ENCODE measurements around the gene TBC1D7.

The TBC1D7 gene

GRCh38 chr6:13263669-13264068 is 64.7 kb downstream of the TBC1D7 start:
- FAIRE-seq: no peak

GRCh38 chr6:13262302-13263230 is 65.8 kb downstream of the TBC1D7 start:
- no peak for FAIRE-seq

GRCh38 chr6:13261464-13261994 is 66.8 kb downstream of the TBC1D7 start:
- FAIRE-seq: no peak

GRCh38 chr6:13260831-13261230 is 67.5 kb downstream of the TBC1D7 start:
- FAIRE-seq: no peak

DNA sequence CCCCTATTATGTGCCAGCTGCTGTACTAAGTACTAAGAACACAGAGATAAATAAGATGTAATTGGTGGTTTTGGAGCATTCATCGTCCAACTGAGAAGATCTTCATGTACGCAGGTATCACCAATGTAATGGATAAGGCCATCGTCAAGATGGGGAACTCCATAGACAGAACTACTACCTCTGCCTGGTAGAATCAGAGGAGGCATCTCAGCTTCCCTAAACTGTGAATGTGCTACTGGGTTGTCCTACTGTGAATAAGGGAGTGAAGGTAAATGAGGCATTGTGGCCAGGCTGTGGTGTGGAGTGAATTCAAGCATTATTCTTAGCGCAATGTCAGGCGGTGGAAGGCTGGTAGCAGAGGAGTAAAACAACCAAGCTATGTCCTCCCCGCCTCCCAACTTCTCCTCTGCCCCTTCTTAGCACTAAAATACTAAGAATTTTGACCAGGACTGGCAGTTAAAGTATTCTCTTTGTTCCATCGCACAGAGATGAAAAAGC is 68.2 kb downstream of the TBC1D7 start:
- FAIRE-seq: no peak

DNA sequence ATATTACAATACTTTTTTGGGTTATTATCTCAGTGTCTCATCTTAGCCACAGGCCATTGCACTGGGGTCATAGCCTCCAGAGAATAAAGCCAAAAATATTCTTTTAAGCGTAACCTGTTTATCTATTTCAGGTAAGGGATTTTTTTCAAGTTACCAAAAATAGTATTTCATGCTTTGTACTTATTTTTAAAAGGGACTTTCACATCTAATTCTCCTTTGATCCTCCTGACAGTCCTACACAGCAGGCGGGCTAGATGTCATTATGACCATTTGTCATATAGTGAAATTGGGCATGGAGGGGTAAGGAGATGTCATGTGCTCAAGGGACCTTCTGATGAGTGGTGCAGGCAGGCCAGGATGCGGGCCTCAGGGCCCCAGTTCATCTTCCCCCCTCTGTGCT is 68.9 kb downstream of the TBC1D7 start:
- FAIRE-seq: no peak

GRCh38 chr6:13256266-13257001 is 71.9 kb downstream of the TBC1D7 start:
- no peak for FAIRE-seq
